Upper lobe of right lung (tissue), 1 donor: ENCODE measurements around the gene MIF4GD. TPM values are rescaled to one million over a fixed set of nuclear protein-coding genes. Genes with fewer than 3 reads are reported as not detected.

ENCODE experiments used
- ATAC-seq: fragments of 200-7000 bp; cut with Tn5 transposase; one replicate; pipeline ENCODE4 v1.9.1; 2020; ENCODE audit warnings: mild to moderate bottlenecking, moderate library complexity
- DNase-seq: peaks from one replicate; pipeline ENCODE4 v3.0.0-alpha.2; 2020
- H3K27ac ChIP-seq: fragments of 200-600 bp; one replicate; pipeline ENCODE4 v1.8.0; 2022
- H3K27me3 ChIP-seq: fragments of 200-600 bp; one replicate; pipeline ENCODE4 v1.8.0; 2022; ENCODE audit warnings: mild to moderate bottlenecking
- H3K36me3 ChIP-seq: fragments of 200-600 bp; one replicate; pipeline ENCODE4 v1.8.0; 2022
- H3K4me1 ChIP-seq: fragments of 200-600 bp; one replicate; pipeline ENCODE4 v1.8.0; 2022
- H3K4me3 ChIP-seq: fragments of 200-600 bp; one replicate; pipeline ENCODE4 v1.8.0; 2022; ENCODE audit warnings: mild to moderate bottlenecking
- H3K9me3 ChIP-seq: fragments of 200-600 bp; one replicate; pipeline ENCODE4 v1.8.0; 2022
- CTCF ChIP-seq: fragments of 200-600 bp; IDR thresholded peaks from one replicate; pipeline ENCODE4 v1.8.0; 2022; ENCODE audit warnings: antibody characterized with exemption
- intact Hi-C: fragments of 100-400 bp; cut with DNase I; formaldehyde crosslinking; loops from one replicate; pipeline ENCODE4 v1.11.0; 2022
- total RNA-seq: library from RNA; stranded (reverse); fragmentation: NEBNext Ultra II Directional; extraction: Animal tissue kit (Norgen Biotek cat#: 25700); gene quantifications from one replicate; pipeline ENCODE4 v1.2.1, GENCODE V29; 2021
- donor health status: DM: no; HTN: yes; CAD: no; lungs with severe emphysema.

Gene MIF4GD
- total RNA-seq, 1 donor from 2014 or later, result 25.7 TPM

- no peaks in the 10 kb centered on the region for H3K4me1 ChIP-seq
- peak overlapping the region; percentile 67 for H3K4me3 ChIP-seq
- peak overlapping the region; percentile 93 for H3K27ac ChIP-seq
- peaks cover 9% of the 10 kb centered on the region for H3K36me3 ChIP-seq
- peak; percentile 24 for TF ChIP-seq CTCF
- ATAC-seq (peak; percentile 35), DNase-seq (peak; percentile 82)
- intact Hi-C loops, result no loop called here
- H3K27me3 ChIP-seq, result no peaks in the 10 kb centered on the region
- H3K9me3 ChIP-seq, result no peaks in the 10 kb centered on the region
These were observed 18.9 kb upstream of the MIF4GD start for GRCh38 chr17:75289832-75290337.

- H3K9me3 ChIP-seq, result no peaks in the 10 kb centered on the region
- peak within 1 kb of the TSS; percentile 93 for H3K27ac ChIP-seq
- DNase-seq (peak; percentile 98), ATAC-seq (peak; percentile 98)
- H3K36me3 ChIP-seq, result peaks cover 9% of the 10 kb centered on the region
- H3K4me3 ChIP-seq, result peak within 1 kb of the TSS; percentile 67
- H3K27me3 ChIP-seq, result no peaks in the 10 kb centered on the region
- no peaks in the 10 kb centered on the region for H3K4me1 ChIP-seq
- TF ChIP-seq CTCF, result peak; percentile 15
- intact Hi-C loops, result no loop called here
These were observed 18.2 kb upstream of the MIF4GD start, which contains the start of gene SLC25A19 for GRCh38 chr17:75289115-75289831. Gene SLC25A19 (minus strand): TSS chr17:75289433. CDS start chr17:75286764, 2,669 bp downstream.

- H3K4me1 ChIP-seq, result no peaks in the 10 kb centered on the region
- peak overlapping the region; percentile 93 for H3K27ac ChIP-seq
- no peak for TF ChIP-seq CTCF
These were observed 17.7 kb upstream of the MIF4GD start for GRCh38 chr17:75288770-75289114.

GRCh38 chr17:75288359-75288758 is 17.3 kb upstream of the MIF4GD start:
- no peak for ATAC-seq
- Histone ChIP-seq H3K36me3 (peaks cover 9% of the 10 kb centered on the region), H3K4me3 (peak overlapping the region; percentile 67), H3K9me3 (no peaks in the 10 kb centered on the region), H3K27ac (peak overlapping the region; percentile 93), H3K27me3 (no peaks in the 10 kb centered on the region), H3K4me1 (no peaks in the 10 kb centered on the region)
- no peak for DNase-seq
- no peak for TF ChIP-seq CTCF
- intact Hi-C loops, result no loop called here

More at GRCh38 chr17:75288770-75289114, 17.7 kb upstream of the MIF4GD start:
- intact Hi-C loops, result no loop called here
- ATAC-seq (peak; percentile 44), DNase-seq (peak; percentile 75)
- Histone ChIP-seq H3K9me3 (no peaks in the 10 kb centered on the region), H3K36me3 (peaks cover 9% of the 10 kb centered on the region), H3K4me3 (peak overlapping the region; percentile 67), H3K27me3 (no peaks in the 10 kb centered on the region)

- ATAC-seq, result no peak
- intact Hi-C loops, result no loop called here
These were observed 16.2 kb upstream of the MIF4GD start for GRCh38 chr17:75287221-75287620.

More at GRCh38 chr17:75287221-75287620, 16.2 kb upstream of the MIF4GD start:
- no peak for TF ChIP-seq CTCF
- DNase-seq, result no peak
- Histone ChIP-seq H3K4me1 (no peaks in the 10 kb centered on the region), H3K9me3 (no peaks in the 10 kb centered on the region), H3K36me3 (peaks cover 11% of the 10 kb centered on the region), H3K27ac (no peak overlapping the region), H3K27me3 (no peaks in the 10 kb centered on the region), H3K4me3 (no peak overlapping the region)
